ENCODE results near the gene ALDH2. TPM values are rescaled to one million over a fixed set of nuclear protein-coding genes. Genes with fewer than 3 reads are reported as not detected.
"Not testable (repeated sequence)": the region's sequence is repeated elsewhere in the genome, so short reads cannot be mapped to it uniquely, and the experiment has no call there.

The ALDH2 gene
- total RNA-seq, 1 donor from 2014 or later: 41.6 TPM

- Mint-ChIP-seq H3K4me1 (peaks cover 11% of the 10 kb centered on the region), H3K27ac (no peak overlapping the region)
These were observed 58.8 kb downstream of the ALDH2 start for GRCh38 chr12:111825509-111825908.

DNA sequence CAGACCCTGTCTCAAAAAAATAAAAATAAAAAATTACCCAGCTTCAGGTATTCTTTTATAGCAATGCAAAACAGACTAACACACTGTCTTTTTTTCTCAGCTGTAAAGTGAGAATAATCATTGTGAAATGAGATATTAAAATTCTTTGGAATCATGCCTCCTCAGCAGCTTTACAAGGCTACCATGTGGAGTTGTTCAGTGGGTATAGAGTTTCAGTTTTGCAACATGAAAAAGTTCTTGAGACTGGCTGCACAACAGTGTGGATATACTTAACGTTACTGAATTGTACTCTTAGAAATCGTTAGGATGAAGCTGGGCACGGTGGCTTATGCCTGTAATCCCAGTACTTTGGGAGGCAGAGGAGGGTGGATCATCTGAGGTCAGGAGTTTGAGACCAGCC, 59.6 kb downstream of the ALDH2 start:
- no peaks in the 10 kb centered on the region for H3K36me3 Mint-ChIP-seq
- H3K4me3 Mint-ChIP-seq: no peak overlapping the region
- peaks cover 11% of the 10 kb centered on the region for H3K4me1 Mint-ChIP-seq
- no peaks in the 10 kb centered on the region for H3K9me3 Mint-ChIP-seq
- DNase-seq (ENCODE audit: low spot score in 2 of 2, unreplicated experiment in 2 of 2): no peak
- peaks cover 2% of the 10 kb centered on the region for H3K27me3 Mint-ChIP-seq (ENCODE audit: low read depth)
- TF ChIP-seq, protein P1, sequence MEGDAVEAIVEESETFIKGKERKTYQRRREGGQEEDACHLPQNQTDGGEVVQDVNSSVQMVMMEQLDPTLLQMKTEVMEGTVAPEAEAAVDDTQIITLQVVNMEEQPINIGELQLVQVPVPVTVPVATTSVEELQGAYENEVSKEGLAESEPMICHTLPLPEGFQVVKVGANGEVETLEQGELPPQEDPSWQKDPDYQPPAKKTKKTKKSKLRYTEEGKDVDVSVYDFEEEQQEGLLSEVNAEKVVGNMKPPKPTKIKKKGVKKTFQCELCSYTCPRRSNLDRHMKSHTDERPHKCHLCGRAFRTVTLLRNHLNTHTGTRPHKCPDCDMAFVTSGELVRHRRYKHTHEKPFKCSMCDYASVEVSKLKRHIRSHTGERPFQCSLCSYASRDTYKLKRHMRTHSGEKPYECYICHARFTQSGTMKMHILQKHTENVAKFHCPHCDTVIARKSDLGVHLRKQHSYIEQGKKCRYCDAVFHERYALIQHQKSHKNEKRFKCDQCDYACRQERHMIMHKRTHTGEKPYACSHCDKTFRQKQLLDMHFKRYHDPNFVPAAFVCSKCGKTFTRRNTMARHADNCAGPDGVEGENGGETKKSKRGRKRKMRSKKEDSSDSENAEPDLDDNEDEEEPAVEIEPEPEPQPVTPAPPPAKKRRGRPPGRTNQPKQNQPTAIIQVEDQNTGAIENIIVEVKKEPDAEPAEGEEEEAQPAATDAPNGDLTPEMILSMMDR (IDR thresholded peaks at IDR 0.05; ENCODE audit: unreplicated experiment): no peak
- H3K27ac Mint-ChIP-seq: no peak overlapping the region

More at GRCh38 chr12:111825509-111825908, 58.8 kb downstream of the ALDH2 start:
- no peak overlapping the region for H3K4me3 Mint-ChIP-seq
- H3K36me3 Mint-ChIP-seq: no peaks in the 10 kb centered on the region
- peaks cover 2% of the 10 kb centered on the region for H3K27me3 Mint-ChIP-seq (ENCODE audit: low read depth)
- H3K9me3 Mint-ChIP-seq: peaks cover 3% of the 10 kb centered on the region
- no peak for DNase-seq (ENCODE audit: low spot score in 2 of 2, unreplicated experiment in 2 of 2)
- TF ChIP-seq, protein P1 (IDR thresholded peaks at IDR 0.05; ENCODE audit: unreplicated experiment): no peak

DNA sequence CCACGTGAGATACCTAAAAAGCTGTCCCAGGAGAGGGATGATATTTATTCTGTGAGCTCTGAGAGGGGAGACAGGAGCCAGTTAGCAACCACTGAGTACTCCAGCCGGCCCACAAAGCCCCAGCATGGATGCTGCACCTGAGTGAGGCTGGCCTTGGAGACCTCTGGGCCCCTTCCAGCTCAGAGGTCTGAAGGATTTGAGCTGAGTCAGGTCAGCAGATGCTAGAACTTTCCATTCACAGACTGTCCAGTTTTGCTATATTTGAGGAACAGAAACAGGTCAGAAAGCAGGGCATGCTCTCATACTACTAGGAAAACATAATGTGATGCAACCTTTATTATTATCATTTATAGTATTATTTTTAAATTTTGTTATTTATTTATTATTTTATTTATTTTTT, 60.3 kb downstream of the ALDH2 start:
- TF ChIP-seq, protein P1 (IDR thresholded peaks at IDR 0.05; ENCODE audit: unreplicated experiment): no peak
- Mint-ChIP-seq H3K9me3 (no peaks in the 10 kb centered on the region), H3K27ac (no peak overlapping the region), H3K4me3 (no peak overlapping the region), H3K4me1 (peaks cover 11% of the 10 kb centered on the region), H3K27me3 (ENCODE audit: low read depth) (peaks cover 2% of the 10 kb centered on the region), H3K36me3 (no peaks in the 10 kb centered on the region)
- no peak for DNase-seq (ENCODE audit: low spot score in 2 of 2, unreplicated experiment in 2 of 2)

DNA sequence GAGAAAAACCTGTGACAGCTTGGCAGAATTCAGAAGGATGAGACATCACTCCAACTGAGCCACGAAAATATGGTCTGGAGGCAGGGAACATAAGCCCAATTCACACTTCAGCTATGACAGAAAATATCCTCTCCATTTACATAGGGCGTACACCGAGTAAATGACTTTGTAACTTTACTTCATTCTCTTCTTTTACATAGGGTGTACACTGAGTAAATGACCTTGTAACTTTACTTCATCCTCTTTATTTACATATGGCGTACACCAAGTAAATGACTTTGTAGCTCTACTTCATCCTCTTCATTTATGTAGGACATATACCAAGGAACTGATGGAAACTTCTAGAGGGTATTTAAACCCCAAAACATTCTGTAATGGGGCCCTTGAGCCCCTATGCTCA, 61.2 kb downstream of the ALDH2 start:
- TF ChIP-seq, protein P1 (IDR thresholded peaks at IDR 0.05; ENCODE audit: unreplicated experiment): no peak
- Mint-ChIP-seq H3K4me1 (peaks cover 11% of the 10 kb centered on the region), H3K27ac (no peak overlapping the region), H3K9me3 (no peaks in the 10 kb centered on the region), H3K27me3 (ENCODE audit: low read depth) (peaks cover 7% of the 10 kb centered on the region), H3K36me3 (no peaks in the 10 kb centered on the region), H3K4me3 (no peak overlapping the region)
- no peak for DNase-seq (ENCODE audit: low spot score in 2 of 2, unreplicated experiment in 2 of 2)

DNA sequence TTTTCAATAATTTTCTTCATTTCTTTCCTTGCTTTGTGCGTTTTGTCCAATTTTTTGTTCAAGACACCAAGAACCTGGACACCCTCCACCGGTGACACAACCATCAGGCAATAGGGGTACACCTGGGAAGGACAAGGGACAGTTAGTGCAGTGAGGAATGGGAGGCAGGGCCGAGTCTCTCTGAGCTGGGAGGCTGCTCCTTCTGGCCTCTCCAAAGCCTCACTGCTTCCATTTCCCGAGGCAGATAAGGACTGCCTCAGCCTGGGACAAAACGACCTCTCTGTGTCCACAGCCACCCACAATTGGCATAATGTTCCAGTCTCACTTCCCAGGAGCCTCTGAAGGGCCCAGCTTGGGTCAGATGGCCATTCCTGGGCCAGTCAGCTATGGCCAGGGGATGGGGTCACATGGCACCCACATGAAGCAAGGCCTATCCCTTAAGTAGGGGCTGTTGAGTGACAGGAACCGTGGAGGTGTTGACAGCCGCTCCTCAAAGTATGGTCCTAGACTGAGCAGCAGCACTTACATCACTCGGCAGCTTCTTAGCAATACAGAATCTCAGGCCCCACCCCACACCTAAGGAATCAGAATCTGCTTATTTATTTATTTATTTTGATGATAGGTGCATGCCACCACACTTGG, 61.7 kb downstream of the ALDH2 start:
- no peaks in the 10 kb centered on the region for H3K9me3 Mint-ChIP-seq
- no peak overlapping the region for H3K4me3 Mint-ChIP-seq
- H3K36me3 Mint-ChIP-seq: no peaks in the 10 kb centered on the region
- H3K4me1 Mint-ChIP-seq: peaks cover 11% of the 10 kb centered on the region
- TF ChIP-seq, protein P1 (IDR thresholded peaks at IDR 0.05; ENCODE audit: unreplicated experiment): no peak
- no peak for DNase-seq (ENCODE audit: low spot score in 2 of 2, unreplicated experiment in 2 of 2)
- no peak overlapping the region for H3K27ac Mint-ChIP-seq
- peaks cover 8% of the 10 kb centered on the region for H3K27me3 Mint-ChIP-seq (ENCODE audit: low read depth)

GRCh38 chr12:111829635-111830034, 62.9 kb downstream of the ALDH2 start:
- not testable (repeated sequence) for H3K4me3 Mint-ChIP-seq; H3K27me3 Mint-ChIP-seq (ENCODE audit: low read depth); H3K9me3 Mint-ChIP-seq; H3K36me3 Mint-ChIP-seq; H3K4me1 Mint-ChIP-seq; DNase-seq (ENCODE audit: low spot score in 2 of 2, unreplicated experiment in 2 of 2); H3K27ac Mint-ChIP-seq

- H3K4me1 Mint-ChIP-seq; H3K36me3 Mint-ChIP-seq; H3K27me3 Mint-ChIP-seq (ENCODE audit: low read depth); DNase-seq (ENCODE audit: low spot score in 2 of 2, unreplicated experiment in 2 of 2); H3K27ac Mint-ChIP-seq; H3K9me3 Mint-ChIP-seq; H3K4me3 Mint-ChIP-seq: not testable (repeated sequence)
These were observed 68.1 kb downstream of the ALDH2 start for GRCh38 chr12:111834740-111835386.

DNA sequence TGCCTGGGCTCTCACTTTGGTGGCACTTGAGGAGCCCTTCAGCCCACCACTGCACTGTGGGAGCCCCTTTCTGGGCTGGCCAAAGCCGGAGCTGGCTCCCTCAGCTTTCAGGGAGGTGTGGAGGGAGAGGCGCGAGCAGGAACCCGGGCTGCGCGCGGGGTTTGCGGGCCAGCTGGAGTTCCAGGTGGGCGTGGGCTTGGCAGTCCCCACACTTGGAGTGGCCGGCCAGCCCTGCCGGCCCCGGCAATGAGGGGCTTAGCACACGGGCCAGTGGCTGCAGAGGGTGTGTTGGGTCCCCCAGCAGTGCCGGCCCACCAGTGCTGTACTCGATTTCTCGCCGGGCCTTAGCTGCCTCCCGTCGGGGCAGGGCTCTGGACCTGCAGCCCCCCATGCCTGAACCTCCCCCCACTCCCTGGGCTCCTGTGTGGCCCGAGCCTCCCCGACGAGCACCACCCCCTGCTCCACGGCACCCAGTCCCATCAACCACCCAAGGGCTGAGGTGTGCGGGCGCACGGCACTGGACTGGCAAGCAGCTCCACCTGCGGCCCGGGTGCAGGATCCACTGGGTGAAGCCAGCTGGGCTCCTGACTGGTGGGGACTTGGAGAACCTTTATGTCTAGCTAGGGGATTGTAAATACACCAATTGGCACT, 68.9 kb downstream of the ALDH2 start:
- not testable (repeated sequence) for H3K27me3 Mint-ChIP-seq (ENCODE audit: low read depth); H3K9me3 Mint-ChIP-seq; H3K27ac Mint-ChIP-seq; H3K4me3 Mint-ChIP-seq; DNase-seq (ENCODE audit: low spot score in 2 of 2, unreplicated experiment in 2 of 2)
- H3K4me1 Mint-ChIP-seq: peaks cover 12% of the 10 kb centered on the region
- peaks cover 13% of the 10 kb centered on the region for H3K36me3 Mint-ChIP-seq
